Hepatocyte (in vitro differentiated cells): ENCODE results near the gene NPHS2. TPM values are rescaled to one million over a fixed set of nuclear protein-coding genes. Genes with fewer than 3 reads are reported as not detected.

Experiments used
- DNase-seq: peaks from one replicate; pipeline ENCODE4 v3.0.0-alpha.2; 2016; ENCODE audit warnings: low spot score
- H2AFZ ChIP-seq: fragments of 200-600 bp; sonication (generic); 2 replicates; pipeline ENCODE4 v1.6.0; 2016; ENCODE audit warnings: antibody characterized with exemption, mild to moderate bottlenecking
- H3K27ac ChIP-seq: fragments of 200-600 bp; sonication (generic); 2 replicates; pipeline ENCODE4 v1.5.1; 2016; ENCODE audit warnings: mild to moderate bottlenecking
- H3K27me3 ChIP-seq: fragments of 200-600 bp; sonication (generic); 2 replicates; pipeline ENCODE4 v1.6.1; 2016
- H3K36me3 ChIP-seq: fragments of 200-600 bp; sonication (generic); replicated peaks from 2 replicates; pipeline ENCODE4 v1.5.1; 2016; ENCODE audit warnings: low read depth; ENCODE audit not compliant: insufficient read depth
- H3K4me1 ChIP-seq: fragments of 200-600 bp; sonication (generic); 2 replicates; pipeline ENCODE4 v1.5.1; 2016; ENCODE audit warnings: mild to moderate bottlenecking, moderate library complexity; ENCODE audit not compliant: insufficient read depth
- H3K4me2 ChIP-seq: fragments of 200-600 bp; sonication (generic); 2 replicates; pipeline ENCODE4 v1.6.0; 2016
- H3K4me3 ChIP-seq: fragments of 200-600 bp; sonication (generic); 2 replicates; pipeline ENCODE4 v1.5.1; 2016; ENCODE audit warnings: mild to moderate bottlenecking
- H3K79me2 ChIP-seq: fragments of 200-600 bp; sonication (generic); 2 replicates; pipeline ENCODE4 v1.6.0; 2017; ENCODE audit warnings: mild to moderate bottlenecking
- H3K9me2 ChIP-seq: fragments of 200-600 bp; sonication (generic); replicated peaks from 2 replicates; pipeline ENCODE4 v1.6.0; 2017; ENCODE audit warnings: mild to moderate bottlenecking; ENCODE audit not compliant: insufficient read depth
- H3K9me3 ChIP-seq: fragments of 200-600 bp; sonication (generic); 2 replicates; pipeline ENCODE4 v1.5.1; 2016; ENCODE audit warnings: low read depth, mild to moderate bottlenecking
- H4K20me1 ChIP-seq: fragments of 200-600 bp; sonication (generic); 2 replicates; pipeline ENCODE4 v1.6.0; 2016; ENCODE audit warnings: mild to moderate bottlenecking; ENCODE audit not compliant: insufficient read depth, poor library complexity, severe bottlenecking
- CTCF ChIP-seq: fragments of 200-600 bp; sonication (generic); IDR thresholded peaks from 2 replicates; pipeline ENCODE4 v1.5.1; 2016; ENCODE audit warnings: antibody characterized with exemption, mild to moderate bottlenecking; ENCODE audit not compliant: poor library complexity
- EZH2 ChIP-seq: fragments of 200-600 bp; sonication (generic); IDR thresholded peaks from 2 replicates; pipeline ENCODE4 v1.6.1; 2016; ENCODE audit warnings: antibody characterized with exemption, mild to moderate bottlenecking, borderline replicate concordance
- EZH2phosphoT487 ChIP-seq: fragments of 200-600 bp; sonication (generic); IDR thresholded peaks from one replicate; pipeline ENCODE4 v1.6.1; 2018; ENCODE audit warnings: antibody characterized with exemption, mild to moderate bottlenecking, low read depth, moderate library complexity; ENCODE audit not compliant: unreplicated experiment, severe bottlenecking
- WGBS: methylation state at CpG from one replicate; pipeline ENCODE4 v1.1.6; 2016; ENCODE audit warnings: low lambda C conversion rate; ENCODE audit errors: missing lambda C conversion rate; 5-methylcytosine and 5-hydroxymethylcytosine counted together
- polyA plus RNA-seq: library from polyadenylated mRNA; unstranded; fragments of >200 nt; fragmentation: Nextera tagmentation; extraction: Ambion mirVana; gene quantifications from 2 replicates; pipeline ENCODE4 v1.2.1, GENCODE V29; 2016
- total RNA-seq: library from RNA; depleted of rRNA; stranded (reverse); fragments of >200 nt; gene quantifications from 2 replicates; pipeline ENCODE4 v1.2.3, GENCODE V29; 2014

NPHS2 gene
- total and polyA plus RNA-seq, 2 experiments from 2014 or later = not detected

DNA sequence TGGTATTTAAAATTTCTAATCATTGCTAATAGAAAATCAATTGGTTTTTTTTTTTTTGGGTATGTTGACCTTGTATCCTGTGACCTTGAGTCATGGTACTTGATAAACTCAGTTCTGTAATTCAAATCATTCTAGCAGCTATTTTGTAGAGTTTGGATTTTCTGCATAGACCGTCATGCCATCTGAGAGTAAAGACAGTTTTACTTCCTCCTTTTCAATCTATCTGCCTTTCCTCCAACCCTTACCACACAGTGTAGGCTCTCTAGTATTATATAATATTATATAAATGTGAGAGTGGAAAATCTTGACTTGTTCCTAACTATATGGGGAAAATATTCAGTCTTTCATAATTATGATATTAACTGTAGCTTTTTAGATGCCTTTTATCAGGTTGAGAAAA is 22.9 kb upstream of the NPHS2 start:
- Histone ChIP-seq H3K9me2 (no peaks in the 10 kb centered on the region), H3K9me3 (no peaks in the 10 kb centered on the region), H3K4me3 (no peak overlapping the region), H3K4me1 (no peaks in the 10 kb centered on the region), H3K36me3 (no peaks in the 10 kb centered on the region), H3K27ac (no peak overlapping the region), H4K20me1 (no peaks in the 10 kb centered on the region), H2AFZ (no peak overlapping the region), H3K79me2 (no peaks in the 10 kb centered on the region), H3K4me2 (no peak overlapping the region), H3K27me3 (peaks cover 10% of the 10 kb centered on the region)
- DNase-seq = no peak
- no peak for TF ChIP-seq EZH2
- TF ChIP-seq EZH2phosphoT487 = no peak
- no peak for TF ChIP-seq CTCF
- 88% methylated on average over 1 of the region's 1 CpG for WGBS

GRCh38 chr1:179591592-179592580 is 16.1 kb upstream of the NPHS2 start, which contains the start of gene TDRD5:
TSS of gene TDRD5 (plus strand) at chr1:179591832. CDS start at chr1:179592616, 784 bp downstream.
- 82% methylated on average over 63 of the region's 75 CpGs for WGBS
- Histone ChIP-seq H3K79me2 (no peaks in the 10 kb centered on the region), H3K27me3 (peaks cover 10% of the 10 kb centered on the region), H3K4me3 (no peak within 1 kb of the TSS), H3K36me3 (no peaks in the 10 kb centered on the region), H2AFZ (no peak within 1 kb of the TSS), H4K20me1 (no peaks in the 10 kb centered on the region), H3K9me3 (no peaks in the 10 kb centered on the region), H3K27ac (no peak within 1 kb of the TSS), H3K4me1 (no peaks in the 10 kb centered on the region), H3K4me2 (no peak within 1 kb of the TSS), H3K9me2 (no peaks in the 10 kb centered on the region)
- TF ChIP-seq EZH2 = no peak
- no peak for TF ChIP-seq EZH2phosphoT487
- no peak for TF ChIP-seq CTCF
- no peak for DNase-seq

DNA sequence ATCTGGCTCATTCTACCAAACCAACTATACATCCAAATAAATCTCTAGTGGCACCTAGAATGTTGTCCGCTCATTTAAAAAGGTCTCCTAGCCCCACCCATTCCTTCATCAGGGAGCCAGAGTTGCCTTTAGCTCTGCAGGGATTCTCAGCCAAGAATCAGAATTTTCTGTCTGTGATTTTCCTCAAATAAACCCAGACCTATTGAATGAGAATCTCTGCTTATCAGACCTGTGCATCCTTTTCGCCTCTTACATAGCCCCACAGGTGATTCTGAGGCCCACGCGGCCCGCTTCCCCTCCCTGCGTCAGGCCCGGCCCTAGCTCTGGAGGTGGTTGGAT is 15.5 kb upstream of the NPHS2 start:
- 95% methylated on average over 7 of the region's 7 CpGs for WGBS
- H3K9me2 ChIP-seq = no peaks in the 10 kb centered on the region
- DNase-seq = no peak
- no peaks in the 10 kb centered on the region for H3K36me3 ChIP-seq
- H4K20me1 ChIP-seq = no peaks in the 10 kb centered on the region
- no peak overlapping the region for H3K27ac ChIP-seq
- no peaks in the 10 kb centered on the region for H3K4me1 ChIP-seq
- no peak overlapping the region for H3K4me2 ChIP-seq
- H3K27me3 ChIP-seq = peaks cover 10% of the 10 kb centered on the region
- no peak overlapping the region for H2AFZ ChIP-seq
- H3K9me3 ChIP-seq = no peaks in the 10 kb centered on the region
- TF ChIP-seq EZH2 = no peak
- TF ChIP-seq CTCF = no peak
- TF ChIP-seq EZH2phosphoT487 = no peak
- no peaks in the 10 kb centered on the region for H3K79me2 ChIP-seq
- H3K4me3 ChIP-seq = no peak overlapping the region
